H1 (cell line): ENCODE measurements around the gene CFAP53. TPM values are rescaled to one million over a fixed set of nuclear protein-coding genes. Genes with fewer than 3 reads are reported as not detected.

Experiments used
- CTCF ChIA-PET: fragments of 300-600 bp; sonication (Branson Sonifier 250); formaldehyde crosslinking; loops from one replicate; lab custom pipeline; 2021; ENCODE audit not compliant: partially characterized antibody; lab: Charles Lee
- POLR2A ChIA-PET: fragments of 300-600 bp; sonication (Branson Sonifier 250); formaldehyde crosslinking; loops from one replicate; lab custom pipeline; 2021; ENCODE audit warnings: inconsistent platforms; ENCODE audit not compliant: partially characterized antibody; lab: Charles Lee
- DNase-seq, 2 experiments: peaks; one replicate each; pipeline versions ENCODE4 v3.0.0 to v3.0.0-alpha.2; 2010 to 2022; ENCODE audit warnings: low spot score in 2 of 2, low read depth in 1 of 2, mixed read lengths in 1 of 2
- FAIRE-seq: peaks from 2 replicates; lab custom pipeline; 2011; peaks lifted over from hg19 to GRCh38; lab: Jason Lieb, UNC
- H2AFZ ChIP-seq: 2 replicates; pipeline ENCODE4 v1.8.1; 2012; ENCODE audit warnings: low read length, inconsistent platforms
- H2AK5ac ChIP-seq: 2 replicates; pipeline ENCODE4 v1.6.1; 2013; ENCODE audit warnings: low read depth, low read length
- H2BK120ac ChIP-seq: replicated peaks from 2 replicates; pipeline ENCODE3; 2013; ENCODE audit warnings: low read depth, low read length, inconsistent platforms
- H2BK12ac ChIP-seq: 2 replicates; pipeline ENCODE4 v1.6.1; 2013; ENCODE audit warnings: low read depth, low read length
- H2BK15ac ChIP-seq: 2 replicates; pipeline ENCODE4 v1.6.1; 2013; ENCODE audit warnings: low read length
- H2BK20ac ChIP-seq: 2 replicates; pipeline ENCODE4 v1.6.1; 2013; ENCODE audit warnings: low read length
- H2BK5ac ChIP-seq: 2 replicates; pipeline ENCODE4 v1.6.1; 2013; ENCODE audit warnings: low read depth, low read length
- H3K14ac ChIP-seq: 2 replicates; pipeline ENCODE4 v1.6.1; 2013; ENCODE audit warnings: inconsistent platforms; ENCODE audit not compliant: insufficient read length
- H3K18ac ChIP-seq: 2 replicates; pipeline ENCODE4 v1.6.1; 2013; ENCODE audit warnings: low read length; ENCODE audit errors: extremely low read depth
- H3K23ac ChIP-seq: 2 replicates; pipeline ENCODE4 v1.6.1; 2013; ENCODE audit warnings: inconsistent platforms; ENCODE audit not compliant: insufficient read length
- H3K23me2 ChIP-seq: 2 replicates; pipeline ENCODE4 v1.6.1; 2013; ENCODE audit warnings: low read depth, low read length
- H3K27ac ChIP-seq: 2 replicates; pipeline ENCODE4 v1.6.1; 2011; ENCODE audit warnings: low read depth, low read length, inconsistent platforms
- H3K27me3 ChIP-seq, 4 experiments: replicated peaks in 1 of 4; 1 replicate in 1 of 4; 2 replicates in 3 of 4; pipeline versions ENCODE4 v1.6.1 to v1.8.1; 2011 to 2013; ENCODE audit warnings: low read length in 3 of 4, mild to moderate bottlenecking in 3 of 4, inconsistent platforms in 2 of 4, mixed read lengths in 2 of 4, moderate library complexity in 1 of 4; ENCODE audit not compliant: control insufficient read depth in 3 of 4, insufficient read depth in 3 of 4; ENCODE audit errors: extremely low read depth in 1 of 4
- H3K36me3 ChIP-seq, 4 experiments: 2 replicates each; pipeline versions ENCODE4 v1.6.1 to v1.8.1; 2011 to 2013; ENCODE audit warnings: mild to moderate bottlenecking in 4 of 4, low read length in 3 of 4, moderate library complexity in 2 of 4, control low read depth in 1 of 4, inconsistent platforms in 1 of 4; ENCODE audit not compliant: insufficient read depth in 4 of 4, control insufficient read depth in 2 of 4
- H3K4ac ChIP-seq: replicated peaks from 2 replicates; pipeline ENCODE3; 2013; ENCODE audit warnings: low read length, low read depth, mixed read lengths, inconsistent platforms; ENCODE audit not compliant: insufficient read length
- H3K4me1 ChIP-seq, 4 experiments: replicated peaks in 1 of 4; 1 replicate in 1 of 4; 2 replicates in 3 of 4; pipeline versions ENCODE4 v1.6.1 to v1.8.1; 2011 to 2013; ENCODE audit warnings: low read length in 3 of 4, inconsistent platforms in 2 of 4, mixed read lengths in 1 of 4; ENCODE audit not compliant: insufficient read depth in 4 of 4, control insufficient read depth in 3 of 4
- H3K4me2 ChIP-seq, 2 experiments: 2 replicates each; pipeline versions ENCODE4 v1.6.1 to v1.8.1; 2011 to 2013; ENCODE audit warnings: low read depth in 2 of 2, low read length in 2 of 2, control low read depth in 1 of 2, inconsistent platforms in 1 of 2, mild to moderate bottlenecking in 1 of 2; ENCODE audit not compliant: insufficient read depth in 1 of 2
- H3K4me3 ChIP-seq, 4 experiments: fragments of 200-600, 300-600 bp in 1 of 4; sonication (generic), shearing (Covaris generic), sonication (Bioruptor Twin) in 1 of 4; 2 replicates each; pipeline versions ENCODE4 v1.5.1 to v1.8.1; 2011 to 2016; ENCODE audit warnings: low read length in 4 of 4, low read depth in 3 of 4, control low read depth in 2 of 4, inconsistent platforms in 2 of 4, mild to moderate bottlenecking in 2 of 4, mixed read lengths in 1 of 4, moderate library complexity in 1 of 4; ENCODE audit not compliant: insufficient read depth in 2 of 4; ENCODE audit errors: extremely low read depth in 1 of 4
- H3K56ac ChIP-seq: replicated peaks from 2 replicates; pipeline ENCODE3; 2013; ENCODE audit warnings: low read depth, mild to moderate bottlenecking, mixed read lengths, low read length, inconsistent platforms; ENCODE audit not compliant: insufficient read length
- H3K79me1 ChIP-seq: 2 replicates; pipeline ENCODE4 v1.6.1; 2013; ENCODE audit warnings: low read depth, low read length, control low read depth
- H3K79me2 ChIP-seq, 2 experiments: 2 replicates each; pipeline versions ENCODE4 v1.6.1 to v1.8.1; 2012 to 2013; ENCODE audit warnings: low read length in 2 of 2, mild to moderate bottlenecking in 2 of 2, inconsistent platforms in 1 of 2; ENCODE audit not compliant: insufficient read depth in 2 of 2, control insufficient read depth in 1 of 2
- H3K9ac ChIP-seq, 4 experiments: replicated peaks in 1 of 4; 1 replicate in 1 of 4; 2 replicates in 3 of 4; pipeline versions ENCODE4 v1.6.1 to v1.8.1; 2011 to 2013; ENCODE audit warnings: low read depth in 3 of 4, low read length in 3 of 4, control low read depth in 2 of 4, mild to moderate bottlenecking in 2 of 4, moderate library complexity in 2 of 4, inconsistent platforms in 1 of 4; ENCODE audit errors: extremely low read depth in 1 of 4
- H3K9me3 ChIP-seq, 2 experiments: 2 replicates each; pipeline versions ENCODE4 v1.6.1 to v1.8.1; 2012 to 2013; ENCODE audit warnings: mild to moderate bottlenecking in 2 of 2, moderate library complexity in 2 of 2, control low read depth in 1 of 2, inconsistent platforms in 1 of 2, low read depth in 1 of 2, low read length in 1 of 2, mixed read lengths in 1 of 2; ENCODE audit not compliant: insufficient read depth in 2 of 2
- H4K20me1 ChIP-seq, 2 experiments: replicated peaks in 1 of 2; 2 replicates each; pipeline versions ENCODE3 to v1.8.1; 2011 to 2013; ENCODE audit warnings: inconsistent platforms in 2 of 2, low read length in 2 of 2, mild to moderate bottlenecking in 1 of 2; ENCODE audit not compliant: insufficient read depth in 2 of 2, control insufficient read depth in 1 of 2
- H4K5ac ChIP-seq: 2 replicates; pipeline ENCODE4 v1.6.1; 2013; ENCODE audit warnings: low read length, low read depth, mixed read lengths, inconsistent platforms; ENCODE audit not compliant: insufficient read length
- H4K8ac ChIP-seq: 2 replicates; pipeline ENCODE4 v1.8.0; 2013; ENCODE audit warnings: mild to moderate bottlenecking, moderate library complexity, low read length, inconsistent platforms; ENCODE audit not compliant: insufficient read depth; ENCODE audit errors: extremely low read depth
- H4K91ac ChIP-seq: replicated peaks from 2 replicates; pipeline ENCODE3; 2013; ENCODE audit warnings: low read length, mixed read lengths, inconsistent platforms; ENCODE audit not compliant: insufficient read length
- CHD2 ChIP-seq: IDR thresholded peaks from 2 replicates; pipeline ENCODE4 v1.6.1; 2012; ENCODE audit warnings: low read length, improper control_type of control experiment
- HDAC6 ChIP-seq: IDR thresholded peaks from one replicate; pipeline ENCODE4 v1.7.1; 2012; ENCODE audit warnings: low read depth, mild to moderate bottlenecking, inconsistent platforms, low read length, moderate library complexity
- WGBS, 2 experiments: shearing (Covaris generic) in 1 of 2; methylation state at CpG; one replicate each; pipeline versions ENCODE4 v1.1.6 to v1.1.7; 2013 to 2015; ENCODE audit warnings: low lambda C conversion rate in 2 of 2, mixed read lengths in 2 of 2, inconsistent platforms in 1 of 2, low coverage in 1 of 2, missing lambda C conversion rate in 1 of 2; ENCODE audit not compliant: insufficient replicate concordance in 2 of 2, insufficient coverage in 1 of 2, insufficient read length in 1 of 2; ENCODE audit errors: extremely low coverage in 1 of 2, missing lambda C conversion rate in 1 of 2; 5-methylcytosine and 5-hydroxymethylcytosine counted together
- polyA plus RNA-seq, 7 experiments: library from polyadenylated mRNA; depleted of rRNA in 3 of 7; stranded (reverse) in 5 of 7; unstranded in 2 of 7; fragments of >200 nt in 5 of 7; fragments of 200-250 nt in 2 of 7; gene quantifications; 1 replicate in 5 of 7; 2 replicates in 1 of 7; 4 replicates in 1 of 7; pipeline versions ENCODE4 v1.2.1 to v1.2.3, GENCODE V29; 2011 to 2013; ENCODE audit warnings: missing spikeins in 2 of 7, mixed read lengths in 2 of 7
- total RNA-seq: library from RNA; stranded (reverse); fragmentation: NEBNext Ultra II Directional; extraction: Animal tissue kit (Norgen Biotek cat#: 25700); gene quantifications from 2 replicates; pipeline ENCODE4 v1.2.1, GENCODE V29; 2021

Gene CFAP53
- total and polyA plus RNA-seq, 2 of the 8 experiments (the other 6 are each of a cell fraction or from before 2014, with no cell fraction given): 0.08 to 0.30 TPM

- 6% methylated on average over 56 of the region's 56 CpGs; no CpG with 5 or more reads in 1 of the 2 experiments for WGBS, 2 experiments
- H2AFZ ChIP-seq: peak overlapping the region; percentile 40; the same call in 1 of the 2 replicates
- no peak for TF ChIP-seq CHD2
- no peak for TF ChIP-seq HDAC6
Observed at GRCh38 chr18:50268022-50268747, 1.9 kb upstream of the CFAP53 start.

More at GRCh38 chr18:50268022-50268747, 1.9 kb upstream of the CFAP53 start:
- Histone ChIP-seq H2BK5ac (no peak overlapping the region), H2BK20ac (no peak overlapping the region), H3K27ac (no peak overlapping the region), H4K8ac (no peak overlapping the region), H3K56ac (no peak overlapping the region), H4K5ac (no peak overlapping the region), H3K14ac (no peak overlapping the region), H3K79me1 (no peaks in the 10 kb centered on the region), H3K9ac (peak overlapping the region in 2 of 4 experiments; percentile 9 to 25; a peak in 1 of 7 replicates), H4K20me1 (peaks cover 0 to 2% of the 10 kb centered on the region in 2 experiments), H3K9me3 (no peaks in the 10 kb centered on the region), H3K18ac (no peak overlapping the region), H3K23ac (no peak overlapping the region), H2BK15ac (no peak overlapping the region), H2BK12ac (no peak overlapping the region), H2BK120ac (no peak overlapping the region), H3K4me3 (peak overlapping the region; percentile 59 to 81 (median 68)), H3K4ac (no peak overlapping the region), H3K27me3 (no peaks in the 10 kb centered on the region; a peak in 1 of 7 replicates), H3K4me1 (peaks cover 0 to 7% (median 0%) of the 10 kb centered on the region in 4 experiments; a peak in 3 of 7 replicates), H4K91ac (no peak overlapping the region), H3K23me2 (no peaks in the 10 kb centered on the region; the same call in 1 of the 2 replicates), H2AK5ac (no peak overlapping the region), H3K4me2 (peak overlapping the region; percentile 66 to 71), H3K36me3 (peaks cover 8 to 30% (median 17%) of the 10 kb centered on the region in 4 experiments), H3K79me2 (no peaks in the 10 kb centered on the region)
- no peak for FAIRE-seq
- CTCF ChIA-PET: interaction anchor here (0.7 to 2.8 kb wide), 15 partner anchors 9 to 134 kb away, joined by 3 to 17 read pairs (median 4); partner anchors contain the start of gene MBD1
- peak; percentile 75 to 94 for DNase-seq
- POLR2A ChIA-PET: interaction anchor here (1.2 to 1.7 kb wide), 3 partner anchors 11 to 13 kb away, joined by 3 to 6 read pairs (median 4); partner anchors contain the start of gene MBD1
